ENCODE data around the gene TMX3.

DNA sequence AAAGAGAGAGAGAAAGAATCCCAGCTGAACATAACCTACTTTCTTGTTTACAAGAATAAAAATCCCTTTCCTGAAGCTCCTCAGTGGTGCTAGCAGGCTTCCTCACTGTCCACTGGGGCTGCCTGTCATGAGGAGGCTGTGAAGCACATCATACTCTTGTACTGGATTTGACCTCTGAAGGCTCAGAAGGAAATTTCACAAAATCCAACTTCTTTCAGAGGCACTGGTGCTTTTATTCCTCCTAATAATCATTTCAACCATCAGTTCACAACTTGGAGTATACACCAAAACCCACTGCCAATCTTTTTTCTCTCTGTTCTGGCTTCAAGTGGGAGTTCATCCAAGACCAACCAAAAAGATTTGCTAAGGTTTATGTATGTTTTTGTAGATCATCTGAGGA lies 48.5 kb downstream of the TMX3 start:
- TF ChIP-seq, protein P1, sequence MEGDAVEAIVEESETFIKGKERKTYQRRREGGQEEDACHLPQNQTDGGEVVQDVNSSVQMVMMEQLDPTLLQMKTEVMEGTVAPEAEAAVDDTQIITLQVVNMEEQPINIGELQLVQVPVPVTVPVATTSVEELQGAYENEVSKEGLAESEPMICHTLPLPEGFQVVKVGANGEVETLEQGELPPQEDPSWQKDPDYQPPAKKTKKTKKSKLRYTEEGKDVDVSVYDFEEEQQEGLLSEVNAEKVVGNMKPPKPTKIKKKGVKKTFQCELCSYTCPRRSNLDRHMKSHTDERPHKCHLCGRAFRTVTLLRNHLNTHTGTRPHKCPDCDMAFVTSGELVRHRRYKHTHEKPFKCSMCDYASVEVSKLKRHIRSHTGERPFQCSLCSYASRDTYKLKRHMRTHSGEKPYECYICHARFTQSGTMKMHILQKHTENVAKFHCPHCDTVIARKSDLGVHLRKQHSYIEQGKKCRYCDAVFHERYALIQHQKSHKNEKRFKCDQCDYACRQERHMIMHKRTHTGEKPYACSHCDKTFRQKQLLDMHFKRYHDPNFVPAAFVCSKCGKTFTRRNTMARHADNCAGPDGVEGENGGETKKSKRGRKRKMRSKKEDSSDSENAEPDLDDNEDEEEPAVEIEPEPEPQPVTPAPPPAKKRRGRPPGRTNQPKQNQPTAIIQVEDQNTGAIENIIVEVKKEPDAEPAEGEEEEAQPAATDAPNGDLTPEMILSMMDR (IDR thresholded peaks at IDR 0.05): no peak
- no peak for TF ChIP-seq POLR2A (IDR thresholded peaks at IDR 0.05)

Measured in transverse colon (tissue), 3 donors.